Chondrocyte (in vitro differentiated cells): ENCODE data around the gene ITIH2. TPM values are rescaled to one million over a fixed set of nuclear protein-coding genes. Genes with fewer than 3 reads are reported as not detected.
"Not testable (repeated sequence)": the region's sequence is repeated elsewhere in the genome, so short reads cannot be mapped to it uniquely, and the experiment has no call there.

Experiments
- DNase-seq: peaks from one replicate; pipeline ENCODE4 v3.0.0; 2021; ENCODE audit warnings: mixed read lengths, low spot score
- H3K27ac Mint-ChIP-seq: one replicate; pipeline ENCODE4 v1.8.0; 2021; ENCODE audit warnings: mild to moderate bottlenecking, moderate library complexity, mixed read lengths; ENCODE audit not compliant: unreplicated experiment
- H3K27me3 Mint-ChIP-seq: 2 replicates; pipeline ENCODE4 v1.8.0; 2021; ENCODE audit warnings: low read depth, mixed read lengths
- H3K36me3 Mint-ChIP-seq: 2 replicates; pipeline ENCODE4 v1.8.0; 2021; ENCODE audit warnings: low read depth, mixed read lengths
- H3K4me1 Mint-ChIP-seq: 2 replicates; pipeline ENCODE4 v1.8.0; 2021; ENCODE audit warnings: low read depth, mild to moderate bottlenecking, mixed read lengths
- H3K4me3 Mint-ChIP-seq: one replicate; pipeline ENCODE4 v1.8.0; 2021; ENCODE audit warnings: mild to moderate bottlenecking, moderate library complexity, mixed read lengths; ENCODE audit not compliant: unreplicated experiment
- H3K9me3 Mint-ChIP-seq: 2 replicates; pipeline ENCODE4 v1.8.0; 2021; ENCODE audit warnings: low read depth, mixed read lengths
- total RNA-seq: library from RNA; stranded (reverse); gene quantifications from 3 replicates; pipeline ENCODE4 v1.2.1, GENCODE V29; 2021
- TF ChIP-seq, protein P1 (sequence below): fragments of 200-600 bp; sonication (generic); IDR thresholded peaks from 2 replicates; pipeline ENCODE4 v1.5.0; 2021; ENCODE audit warnings: antibody characterized with exemption, mild to moderate bottlenecking, moderate library complexity

ITIH2 gene
- total RNA-seq, 1 donor from 2014 or later = not detected

- DNase-seq = no peak
- Mint-ChIP-seq H3K36me3 (no peaks in the 10 kb centered on the region), H3K4me1 (no peaks in the 10 kb centered on the region), H3K9me3 (no peaks in the 10 kb centered on the region), H3K27ac (no peak overlapping the region), H3K27me3 (peaks cover 3% of the 10 kb centered on the region), H3K4me3 (no peak overlapping the region)
- TF ChIP-seq, protein P1, sequence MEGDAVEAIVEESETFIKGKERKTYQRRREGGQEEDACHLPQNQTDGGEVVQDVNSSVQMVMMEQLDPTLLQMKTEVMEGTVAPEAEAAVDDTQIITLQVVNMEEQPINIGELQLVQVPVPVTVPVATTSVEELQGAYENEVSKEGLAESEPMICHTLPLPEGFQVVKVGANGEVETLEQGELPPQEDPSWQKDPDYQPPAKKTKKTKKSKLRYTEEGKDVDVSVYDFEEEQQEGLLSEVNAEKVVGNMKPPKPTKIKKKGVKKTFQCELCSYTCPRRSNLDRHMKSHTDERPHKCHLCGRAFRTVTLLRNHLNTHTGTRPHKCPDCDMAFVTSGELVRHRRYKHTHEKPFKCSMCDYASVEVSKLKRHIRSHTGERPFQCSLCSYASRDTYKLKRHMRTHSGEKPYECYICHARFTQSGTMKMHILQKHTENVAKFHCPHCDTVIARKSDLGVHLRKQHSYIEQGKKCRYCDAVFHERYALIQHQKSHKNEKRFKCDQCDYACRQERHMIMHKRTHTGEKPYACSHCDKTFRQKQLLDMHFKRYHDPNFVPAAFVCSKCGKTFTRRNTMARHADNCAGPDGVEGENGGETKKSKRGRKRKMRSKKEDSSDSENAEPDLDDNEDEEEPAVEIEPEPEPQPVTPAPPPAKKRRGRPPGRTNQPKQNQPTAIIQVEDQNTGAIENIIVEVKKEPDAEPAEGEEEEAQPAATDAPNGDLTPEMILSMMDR = no peak
These were observed 35.7 kb downstream of the ITIH2 start for GRCh38 chr10:7738536-7739407.

DNA sequence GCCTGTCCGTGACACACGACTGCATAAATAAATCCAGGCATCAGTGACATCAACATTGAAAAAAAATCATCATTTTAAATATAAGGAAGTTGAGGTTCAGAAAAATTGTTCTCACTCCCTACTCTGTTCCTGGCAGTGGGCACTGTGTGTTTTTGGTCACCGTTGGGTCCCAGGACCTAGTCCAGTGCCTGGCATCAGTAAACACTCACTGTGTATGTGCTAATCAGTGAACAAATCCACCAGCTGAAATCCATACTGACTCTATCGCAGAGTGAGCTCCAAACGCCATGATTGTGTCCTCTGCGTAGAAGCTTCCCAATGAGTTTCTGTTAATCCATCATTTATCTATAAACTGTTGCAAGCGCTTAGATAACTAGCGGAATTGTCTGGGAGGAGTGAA, 41.2 kb downstream of the ITIH2 start:
- H3K4me1 Mint-ChIP-seq = no peaks in the 10 kb centered on the region
- H3K27ac Mint-ChIP-seq = no peak overlapping the region
- no peak overlapping the region for H3K4me3 Mint-ChIP-seq
- no peaks in the 10 kb centered on the region for H3K36me3 Mint-ChIP-seq
- no peak for DNase-seq
- peaks cover 3% of the 10 kb centered on the region for H3K27me3 Mint-ChIP-seq
- H3K9me3 Mint-ChIP-seq = no peaks in the 10 kb centered on the region
- TF ChIP-seq, protein P1 = no peak

DNA sequence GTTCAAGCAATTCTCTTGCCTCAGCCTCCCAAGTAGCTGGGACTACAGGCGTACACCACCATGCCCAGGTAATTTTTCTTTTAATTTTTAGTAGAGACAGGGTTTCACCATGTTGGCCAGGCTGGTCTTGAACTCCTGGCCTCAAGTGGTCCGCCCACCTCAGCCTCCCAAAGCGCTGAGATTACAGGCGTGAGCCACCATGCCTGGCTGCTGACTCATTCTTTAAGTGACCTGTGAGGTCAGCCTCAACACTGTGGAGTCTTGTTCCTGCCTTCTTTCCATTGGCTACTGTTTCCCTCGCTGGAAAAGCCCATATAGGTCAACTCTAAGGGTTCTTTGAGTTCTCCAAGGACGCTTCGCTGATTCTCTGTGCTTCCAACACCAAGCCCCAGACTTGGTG, 45.5 kb downstream of the ITIH2 start:
- peaks cover 18% of the 10 kb centered on the region for H3K36me3 Mint-ChIP-seq
- not testable (repeated sequence) for H3K9me3 Mint-ChIP-seq, H3K27ac Mint-ChIP-seq

DNA sequence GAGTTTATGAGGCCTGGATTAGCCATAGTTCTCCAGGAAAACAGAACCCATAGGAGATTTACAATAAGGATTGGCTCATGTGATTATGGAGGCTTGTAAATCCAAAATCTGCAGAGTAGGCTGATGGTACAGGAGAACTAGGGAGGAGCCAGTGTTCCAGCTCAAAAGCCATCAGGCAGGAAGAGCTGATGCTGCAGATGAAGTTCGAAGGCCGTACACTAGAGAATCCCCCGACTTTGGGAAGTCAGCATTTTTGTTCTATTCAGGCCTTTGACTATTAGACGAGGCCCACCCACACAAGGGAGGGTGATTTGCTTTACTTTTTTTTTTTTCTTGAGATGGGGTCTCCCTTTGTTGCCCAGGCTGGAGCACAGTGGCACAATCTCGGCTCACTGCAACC, 47.1 kb downstream of the ITIH2 start:
- TF ChIP-seq, protein P1 = no peak
- Mint-ChIP-seq H3K4me3 (no peak overlapping the region), H3K36me3 (peaks cover 27% of the 10 kb centered on the region), H3K27me3 (no peaks in the 10 kb centered on the region), H3K4me1 (no peaks in the 10 kb centered on the region), H3K9me3 (no peaks in the 10 kb centered on the region), H3K27ac (no peak overlapping the region)
- DNase-seq = no peak

More for the DNA sequence above, 45.5 kb downstream of the ITIH2 start:
- DNase-seq, H3K4me1 Mint-ChIP-seq, H3K4me3 Mint-ChIP-seq, H3K27me3 Mint-ChIP-seq: not testable (repeated sequence)

- TF ChIP-seq, protein P1 = no peak
- no peak for DNase-seq
- no peak overlapping the region for H3K27ac Mint-ChIP-seq
These were observed 49.1 kb downstream of the ITIH2 start for GRCh38 chr10:7752251-7752650.

DNA sequence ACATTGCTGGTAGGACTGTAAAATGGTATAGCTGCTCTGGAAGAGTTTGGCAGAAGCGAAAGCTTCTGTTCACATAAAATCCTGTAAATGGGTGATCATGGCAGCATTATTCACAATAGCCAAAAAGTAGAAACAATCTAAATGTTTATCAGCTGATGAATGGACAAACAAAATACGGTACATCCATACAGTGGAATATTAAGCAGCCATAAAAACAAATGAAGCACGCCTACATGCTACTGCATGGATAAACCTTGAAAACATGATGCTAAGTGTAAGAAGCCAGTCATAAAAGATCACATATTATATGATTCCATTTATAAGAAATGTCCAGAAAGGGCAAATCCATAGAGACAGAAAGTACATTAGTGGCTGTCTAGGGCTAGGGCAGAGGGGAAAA, 52.0 kb downstream of the ITIH2 start:
- no peak overlapping the region for H3K4me3 Mint-ChIP-seq
- H3K27ac Mint-ChIP-seq = no peak overlapping the region
- H3K36me3 Mint-ChIP-seq = peaks cover 42% of the 10 kb centered on the region
- no peaks in the 10 kb centered on the region for H3K27me3 Mint-ChIP-seq
- H3K4me1 Mint-ChIP-seq = no peaks in the 10 kb centered on the region
- no peaks in the 10 kb centered on the region for H3K9me3 Mint-ChIP-seq
- TF ChIP-seq, protein P1 = no peak
- no peak for DNase-seq

More at GRCh38 chr10:7752251-7752650, 49.1 kb downstream of the ITIH2 start:
- peaks cover 32% of the 10 kb centered on the region for H3K36me3 Mint-ChIP-seq
- no peaks in the 10 kb centered on the region for H3K9me3 Mint-ChIP-seq
- H3K4me3 Mint-ChIP-seq = no peak overlapping the region
- no peaks in the 10 kb centered on the region for H3K4me1 Mint-ChIP-seq
- H3K27me3 Mint-ChIP-seq = no peaks in the 10 kb centered on the region
